Stimulated activated CD8-positive, alpha-beta memory T cell treated with anti-CD3 and anti-CD28 coated beads, Interleukin-2, amount 100 ng/mL, for 48 hours (primary cell): ENCODE data around the gene ARHGAP21.
A peak's percentile ranks its signal among the peaks of the same experiment; 100 is the strongest.

ENCODE experiments used
- DNase-seq, 2 donors: peaks; one replicate each; pipeline ENCODE4 v3.0.0-alpha.2; 2020; ENCODE audit warnings: low read depth in 2 of 2

The ARHGAP21 gene

DNA sequence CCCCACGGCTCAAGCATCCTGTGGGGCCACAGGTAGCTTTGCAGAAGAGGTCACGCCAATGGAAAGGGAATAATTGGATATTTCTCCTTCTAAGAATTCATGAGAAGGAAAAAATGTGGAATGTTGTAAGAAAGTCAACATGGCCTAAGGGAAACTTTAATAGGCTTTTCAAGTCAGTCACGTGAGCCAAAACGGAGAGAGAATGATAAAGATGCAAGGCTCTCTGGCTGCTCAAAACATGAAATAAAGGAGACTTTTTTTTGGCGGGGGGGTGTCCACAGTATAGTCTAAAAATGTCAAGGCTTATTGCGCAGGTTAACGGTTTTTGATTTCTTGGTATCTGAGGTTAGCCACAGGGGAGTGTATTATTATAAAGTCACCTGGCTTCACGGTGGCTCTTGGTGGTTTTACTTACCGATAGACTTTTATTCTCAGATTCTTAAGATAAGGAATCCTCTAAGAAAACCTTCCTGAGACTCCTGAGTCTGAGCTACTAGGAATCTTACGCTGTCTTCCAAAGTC lies 148.1 kb downstream of the ARHGAP21 start:
- DNase-seq = no peak

- no peak for DNase-seq
Measured at GRCh38 chr10:24574578-24575155, 149.0 kb downstream of the ARHGAP21 start.

DNA sequence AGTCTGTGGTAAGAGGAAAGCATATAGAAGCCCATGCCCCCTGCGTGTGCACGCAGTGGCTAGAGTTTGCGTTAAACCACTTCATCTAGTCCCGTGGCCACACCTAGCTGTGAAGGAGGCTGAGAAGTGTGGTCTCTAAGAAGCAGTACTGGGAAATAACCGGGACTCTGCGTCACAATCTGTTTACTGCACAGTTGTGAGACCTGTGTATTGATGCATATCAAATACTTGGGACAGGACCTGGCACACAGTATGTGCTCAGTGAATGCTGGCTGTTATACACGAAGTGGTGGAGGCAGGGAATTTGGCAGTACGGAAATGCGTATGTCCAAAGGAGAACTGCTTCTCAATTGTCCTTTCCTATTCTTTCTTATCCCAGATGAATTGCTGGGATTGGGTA lies 149.5 kb downstream of the ARHGAP21 start:
- DNase-seq = no peak

DNA sequence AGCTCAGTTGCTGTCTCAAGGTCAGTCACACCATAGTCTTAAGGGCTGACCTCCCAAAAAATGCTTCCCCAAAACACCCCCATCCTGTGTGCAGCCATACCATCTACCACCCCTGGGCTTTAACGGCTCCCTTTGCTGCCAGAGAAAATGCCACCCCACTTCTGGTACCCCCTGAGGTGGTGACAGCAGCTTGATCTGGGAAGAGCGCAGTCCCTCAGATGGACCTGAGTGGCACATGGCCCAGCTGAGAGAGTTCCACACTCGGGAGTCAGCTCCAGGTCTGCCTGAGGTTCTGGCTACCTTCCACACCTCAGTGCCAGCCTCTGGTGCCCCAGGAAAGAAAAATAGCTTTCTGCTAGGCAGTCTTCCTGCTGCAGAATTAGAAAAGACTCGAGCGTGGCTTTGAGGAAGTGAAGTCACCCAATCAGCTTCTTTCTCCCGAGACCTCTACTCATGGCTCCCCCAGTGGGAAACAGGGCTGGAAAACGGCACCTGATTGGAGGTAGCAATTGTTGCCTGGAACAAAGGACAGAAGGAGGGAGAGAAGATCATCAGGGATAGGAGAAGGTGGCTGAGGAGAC lies 151.7 kb downstream of the ARHGAP21 start:
- no peak for DNase-seq

- DNase-seq = no peak
Measured at GRCh38 chr10:24570658-24571426, 152.8 kb downstream of the ARHGAP21 start.

- DNase-seq = no peak
Measured at GRCh38 chr10:24569828-24570657, 153.6 kb downstream of the ARHGAP21 start.

DNA sequence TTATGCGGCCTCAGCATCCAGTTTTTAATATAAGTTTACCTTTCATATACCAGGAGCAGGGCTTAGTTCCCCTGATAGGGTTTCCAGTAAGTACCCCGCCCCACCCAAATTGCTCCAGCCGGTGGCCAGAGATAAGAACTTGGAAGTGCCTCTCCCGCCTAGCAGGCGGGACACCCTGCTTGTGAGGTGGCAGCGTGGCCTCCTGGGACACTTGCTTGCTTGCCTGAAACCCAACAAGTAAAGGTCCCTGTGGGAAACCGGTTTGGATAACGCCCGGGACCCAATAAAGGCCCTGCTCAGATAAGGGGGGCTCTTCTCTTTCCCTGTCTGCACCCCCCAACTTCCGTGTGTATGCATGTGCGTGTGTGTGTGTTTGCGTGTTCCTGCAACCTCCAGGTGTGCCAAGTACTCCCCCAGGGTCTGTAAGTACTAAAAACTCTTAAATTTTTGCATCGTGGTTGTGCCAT lies 154.3 kb downstream of the ARHGAP21 start:
- DNase-seq = no peak

DNA sequence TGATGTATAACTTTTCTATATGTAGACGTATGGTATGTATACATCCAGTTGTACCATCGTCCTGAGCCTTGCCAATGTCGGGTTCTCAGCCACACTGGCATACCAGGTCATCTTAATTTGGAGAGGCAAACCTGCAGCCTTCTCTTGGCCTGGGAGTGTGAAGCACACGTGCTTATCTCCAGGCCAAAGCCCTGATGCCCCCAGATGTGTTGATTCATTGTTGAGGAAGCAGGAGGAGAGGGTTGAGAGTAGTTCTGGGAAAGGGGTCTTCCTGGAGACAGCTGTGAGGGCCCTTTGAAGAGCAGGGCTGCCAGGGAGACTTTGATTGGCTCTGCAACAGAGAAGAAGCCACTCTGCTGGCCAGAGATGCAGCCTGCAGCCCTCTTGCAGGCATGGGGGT lies 155.6 kb downstream of the ARHGAP21 start:
- no peak for DNase-seq

DNA sequence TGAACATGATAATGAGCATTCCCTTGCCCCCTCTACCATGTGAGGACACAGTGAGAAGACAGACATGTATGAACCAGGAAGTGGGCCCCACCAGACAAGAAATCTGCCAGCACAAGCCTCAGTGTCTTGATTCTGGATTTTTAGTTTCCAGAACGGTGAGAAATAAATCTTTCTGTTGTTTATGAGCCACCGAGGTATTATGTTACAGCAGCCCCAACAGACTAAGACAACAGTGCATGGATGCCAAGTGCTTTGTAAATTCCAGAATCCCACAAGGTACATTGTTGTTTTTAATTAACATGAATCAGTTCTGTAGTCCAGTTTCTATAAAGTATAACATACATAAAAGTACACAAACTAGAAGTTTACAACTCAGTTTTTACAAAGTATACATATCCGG lies 162.2 kb downstream of the ARHGAP21 start:
- no peak for DNase-seq

DNA sequence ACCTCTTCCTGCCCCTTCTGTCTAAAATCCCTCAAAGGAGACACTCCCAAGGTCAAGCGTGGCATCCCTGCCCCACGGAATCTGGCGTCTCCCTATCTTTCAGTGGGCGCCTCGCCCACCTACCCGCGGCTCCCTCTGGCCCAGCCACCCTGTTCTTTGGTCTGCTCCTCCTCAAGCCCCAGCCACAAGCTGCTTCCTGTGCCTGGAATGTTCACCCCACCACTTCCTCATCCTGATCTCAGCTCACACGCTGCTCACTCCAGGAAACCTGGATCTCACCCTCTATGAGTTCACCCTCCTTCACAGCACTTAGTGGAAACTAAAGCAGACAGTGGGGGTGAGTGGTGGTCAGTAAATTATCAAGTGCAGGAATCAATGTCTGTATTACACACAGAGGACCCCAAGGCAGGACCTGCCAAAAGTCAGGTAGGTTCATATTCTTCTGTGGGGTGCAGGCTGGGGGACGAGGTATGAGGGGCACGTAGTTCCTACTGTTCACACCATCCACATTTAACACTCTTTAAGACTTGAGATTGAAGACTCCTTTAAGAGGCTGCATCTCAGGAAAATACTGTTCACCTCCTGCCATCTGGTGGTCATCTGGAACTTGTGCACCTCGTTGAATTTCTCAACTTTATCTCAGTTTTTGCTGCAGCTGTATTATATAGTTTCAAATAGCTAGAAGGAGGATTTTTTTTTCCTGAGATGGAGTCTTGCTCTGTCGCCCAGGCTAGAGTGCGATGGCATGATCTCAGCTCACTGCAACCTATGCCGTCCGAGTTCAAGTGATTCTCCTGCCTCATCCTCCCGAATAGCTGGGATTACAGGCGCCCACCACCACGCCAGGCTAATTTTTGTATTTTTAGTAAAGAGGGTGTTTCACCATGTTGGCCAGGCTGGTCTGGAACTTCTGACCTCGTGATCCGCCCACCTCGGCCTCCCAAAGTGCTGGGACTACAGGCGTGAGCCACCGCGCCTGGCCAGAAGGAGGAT lies 166.6 kb downstream of the ARHGAP21 start:
- no peak for DNase-seq

DNA sequence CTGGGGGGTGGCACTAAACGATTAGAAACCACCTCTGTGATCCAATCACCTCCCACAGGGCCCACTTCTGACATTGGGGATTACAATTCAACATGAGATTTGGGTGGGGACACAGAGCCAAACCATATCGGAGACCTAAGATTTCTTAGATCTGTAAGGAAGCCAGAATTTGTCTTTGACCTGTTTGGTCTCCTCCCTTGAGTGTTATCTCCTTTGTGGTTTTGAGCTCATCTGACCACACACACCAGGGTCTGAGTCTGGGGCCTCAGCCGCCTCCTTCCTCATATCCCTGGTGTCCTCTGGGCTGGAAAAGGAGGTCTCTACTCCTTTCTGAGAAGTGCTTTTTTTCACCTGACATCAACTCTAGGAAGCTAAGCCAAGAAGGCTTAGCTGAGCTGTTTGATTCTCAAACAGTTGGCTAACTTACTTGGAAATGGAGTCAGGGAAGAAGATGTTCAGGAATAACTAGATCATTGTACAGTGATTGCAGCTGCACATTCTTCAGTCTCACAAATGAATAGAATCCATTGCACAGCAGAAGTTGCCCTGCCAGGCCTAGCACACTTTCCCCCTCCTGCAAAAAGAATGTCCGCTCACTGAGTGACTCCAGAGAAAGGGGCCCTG lies 167.4 kb downstream of the ARHGAP21 start:
- no peak for DNase-seq

DNA sequence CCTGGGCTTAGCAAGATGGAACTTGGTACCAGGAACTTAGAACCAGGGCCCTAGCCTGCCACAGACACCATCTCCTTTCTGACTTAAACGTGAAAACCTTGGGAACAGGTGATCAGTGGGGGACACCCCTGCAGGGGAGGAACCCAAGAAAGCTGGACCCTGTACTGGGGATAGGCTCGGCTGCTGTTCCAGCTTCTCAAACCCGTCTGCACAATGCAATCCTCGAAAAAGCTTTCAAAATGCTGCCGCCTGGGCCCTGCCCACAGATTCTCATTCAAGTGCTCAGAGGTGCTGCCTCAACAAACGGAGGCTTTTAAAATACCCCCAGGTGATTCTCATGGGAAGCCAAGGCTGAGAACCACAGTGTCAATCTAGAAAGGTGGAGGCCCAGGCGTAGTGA lies 169.7 kb downstream of the ARHGAP21 start:
- no peak for DNase-seq

DNA sequence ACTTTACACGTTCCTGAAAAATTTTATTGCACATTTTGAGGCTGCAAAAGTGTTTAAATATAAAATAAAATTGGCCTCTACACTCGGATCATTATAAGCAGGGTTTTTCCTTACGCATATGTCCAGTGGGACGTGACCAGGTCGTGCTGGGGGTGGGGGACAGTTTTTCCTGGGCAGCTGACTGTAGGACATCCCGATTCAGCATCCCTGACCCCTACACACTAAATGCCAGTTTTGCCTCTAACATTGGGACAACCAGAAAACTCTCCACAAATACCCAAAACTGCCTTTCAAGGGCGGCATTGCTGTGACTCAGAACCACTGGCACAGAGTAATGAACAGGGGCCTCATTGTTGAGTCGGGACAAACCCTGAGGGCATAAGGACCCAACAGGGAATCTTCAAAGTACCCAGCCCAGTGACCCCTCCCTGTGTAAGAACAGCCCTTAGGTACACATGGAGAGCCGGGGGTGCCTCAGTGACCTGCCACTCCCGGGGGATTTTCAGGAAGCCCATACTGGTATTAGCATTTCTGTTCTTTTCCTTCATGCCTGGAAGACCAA lies 170.6 kb downstream of the ARHGAP21 start:
- no peak for DNase-seq

DNA sequence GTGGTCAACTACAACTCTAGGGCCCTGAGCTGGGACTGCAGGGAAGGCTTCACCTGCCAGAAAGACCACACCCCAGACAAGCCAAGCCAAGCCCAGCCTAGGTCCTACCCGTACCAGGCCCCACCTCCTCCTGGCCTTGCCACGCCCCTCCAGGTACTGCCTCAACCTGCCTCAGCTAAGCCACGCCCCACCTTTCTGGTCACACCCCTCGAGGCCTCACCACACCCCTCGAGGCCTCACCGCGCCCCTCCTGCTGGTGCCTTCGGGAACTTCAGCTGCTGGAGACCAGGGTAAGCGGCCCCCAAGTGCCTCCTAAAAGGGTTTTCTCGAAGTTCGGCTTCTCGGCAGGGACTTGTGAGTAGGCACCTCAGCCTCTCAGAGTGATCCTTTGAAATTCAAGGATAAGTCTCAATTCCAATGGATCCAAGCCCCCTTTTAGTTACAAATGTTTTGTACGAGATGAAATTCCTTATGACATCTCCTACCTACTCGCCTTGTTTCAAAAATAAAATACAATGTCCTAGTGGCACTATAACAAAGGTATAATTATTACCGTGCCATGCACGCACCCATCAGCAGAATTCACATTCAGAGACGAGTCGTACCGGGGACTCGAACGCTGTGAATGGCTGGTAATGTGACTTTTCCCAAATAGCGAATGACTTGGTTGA lies 171.2 kb downstream of the ARHGAP21 start:
- DNase-seq = peak; percentile 13 to 20

DNA sequence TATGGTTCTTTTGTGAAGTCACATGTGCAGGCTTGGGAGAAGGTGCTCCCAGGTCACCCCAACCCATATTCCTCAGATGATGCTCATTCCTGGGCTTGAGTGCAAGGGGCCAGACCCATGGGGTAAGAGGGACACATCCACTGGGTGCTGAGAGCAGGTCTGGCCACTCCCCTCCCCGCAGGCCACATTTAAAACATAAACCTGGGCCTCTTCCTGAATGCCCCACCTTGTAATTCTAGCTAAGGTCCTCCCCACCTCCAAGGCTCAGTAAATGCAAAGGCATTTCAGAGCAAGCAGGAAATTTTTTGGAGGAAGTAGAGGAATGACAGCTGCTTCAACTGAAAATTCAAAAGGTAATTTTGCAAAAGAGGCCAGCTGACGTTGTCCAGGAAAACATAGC lies 172.5 kb downstream of the ARHGAP21 start:
- no peak for DNase-seq

GRCh38 chr10:24550680-24551079 lies 173.0 kb downstream of the ARHGAP21 start:
- no peak for DNase-seq

- DNase-seq = no peak
Measured at GRCh38 chr10:24545585-24545984, 178.1 kb downstream of the ARHGAP21 start.

- no peak for DNase-seq
Measured at GRCh38 chr10:24544776-24545175, 178.9 kb downstream of the ARHGAP21 start.
